ENCODE measurements around the gene MFAP3. TPM values are rescaled to one million over a fixed set of nuclear protein-coding genes. Genes with fewer than 3 reads are reported as not detected.
"Not testable (repeated sequence)": the region's sequence is repeated elsewhere in the genome, so short reads cannot be mapped to it uniquely, and the experiment has no call there.

MFAP3 gene
- total RNA-seq (2014; rRNA removed; shearing (Covaris generic)), result 42.9 and 87.4 TPM in 2 replicates

DNA sequence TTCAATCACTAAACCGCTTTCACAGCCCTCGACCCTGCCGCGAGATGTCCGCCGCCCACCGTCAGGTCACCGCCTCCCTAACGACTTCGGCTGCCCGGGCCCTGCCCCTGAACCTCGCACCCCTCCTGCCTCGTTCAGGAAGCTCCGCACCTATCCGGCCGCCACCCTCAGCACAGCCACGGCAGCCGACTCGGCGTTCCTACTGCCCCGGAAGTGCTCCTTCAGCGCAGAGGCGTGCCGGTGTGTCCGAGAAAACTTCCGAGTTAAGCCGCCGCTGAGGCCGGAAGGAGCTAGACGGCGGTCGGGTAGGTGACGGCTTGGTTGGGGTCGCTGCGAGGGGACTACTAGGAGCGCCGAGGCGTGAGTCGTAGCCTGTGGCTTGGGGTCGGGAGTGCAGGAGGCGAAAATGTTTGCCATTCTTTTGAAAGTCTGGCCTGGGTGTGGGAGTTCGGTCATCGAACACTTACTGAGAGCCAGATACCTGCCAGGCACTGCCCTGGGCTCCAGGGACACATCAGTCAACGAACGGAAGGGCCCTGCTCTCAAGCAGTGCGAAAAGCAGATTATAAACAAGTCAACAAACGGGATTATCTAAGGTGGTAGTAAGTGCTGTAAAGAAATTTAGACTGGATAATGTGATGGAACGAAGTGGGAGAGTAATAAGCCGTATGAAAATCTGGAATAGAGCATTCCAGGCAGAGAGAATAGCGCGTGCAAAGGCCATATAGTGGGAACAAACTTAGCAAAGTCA, at the start of gene MFAP3, which contains the start of gene FAM114A2:
Gene MFAP3, plus strand, starts transcription at position 261 of the 751 bp plus-strand sequence. CDS start 10,756 bp downstream, outside the sequence.
Gene FAM114A2, minus strand, starts transcription at position 204 of the 751 bp plus-strand sequence. CDS start 3,957 bp downstream, outside the sequence.
- Histone ChIP-seq H3K4me1 (replicated peaks) (peaks cover 3% of the 10 kb centered on the region), H3K27me3 (replicated peaks) (no peaks in the 10 kb centered on the region), H3K4me3 (peak within 1 kb of the TSS; percentile 73), H3K36me3 (peaks cover 10% of the 10 kb centered on the region), H3K27ac (peak within 1 kb of the TSS; percentile 52), H3K9me3 (replicated peaks) (no peaks in the 10 kb centered on the region)
- DNase-seq (ENCODE audit: low read depth in 1 of 2, low spot score in 2 of 2), result peak; percentile 87 to 92

DNA sequence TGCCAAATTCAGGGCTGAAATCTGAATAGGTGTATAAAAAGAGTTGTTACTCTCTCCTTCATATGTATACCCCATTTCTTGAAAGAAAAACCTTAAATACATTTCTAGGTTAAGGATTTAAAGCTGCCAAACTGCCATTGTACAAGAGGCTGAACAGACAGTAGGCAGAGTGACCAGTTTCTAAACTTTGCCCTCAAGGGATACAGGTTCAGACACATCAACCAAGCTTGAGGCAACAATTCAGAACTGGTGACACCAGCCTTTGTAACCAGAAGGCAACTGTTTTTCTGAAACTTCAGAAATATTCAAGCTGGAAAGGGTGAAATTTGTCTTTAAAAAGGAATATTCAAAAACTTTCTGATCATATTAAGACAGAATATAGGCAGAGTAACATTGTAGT, 47.6 kb upstream of the MFAP3 start:
- Histone ChIP-seq H3K4me3 (no peak overlapping the region), H3K27ac (no peak overlapping the region), H3K36me3 (peaks cover 13% of the 10 kb centered on the region), H3K4me1 (replicated peaks) (no peaks in the 10 kb centered on the region), H3K9me3 (replicated peaks) (no peaks in the 10 kb centered on the region), H3K27me3 (replicated peaks) (no peaks in the 10 kb centered on the region)
- DNase-seq (ENCODE audit: low read depth in 1 of 2, low spot score in 2 of 2), result no peak

DNA sequence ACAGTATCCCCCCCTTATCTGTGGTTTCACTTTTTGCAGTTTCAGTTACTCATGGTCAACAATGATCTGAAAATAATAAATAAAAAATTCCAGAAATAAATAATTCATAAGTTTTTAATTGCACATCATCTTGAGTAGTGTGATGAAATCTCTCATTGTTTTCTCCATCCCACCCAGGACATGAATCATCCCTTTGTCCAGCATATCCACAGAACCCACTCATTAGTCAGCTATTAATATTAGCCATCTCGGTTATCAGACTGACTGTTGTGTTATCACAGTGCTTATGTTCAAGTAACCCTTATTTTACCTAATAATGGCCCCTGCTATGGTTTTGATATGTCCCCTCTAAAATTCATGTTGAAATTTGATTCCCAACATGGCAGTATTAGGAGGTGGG, 40.8 kb upstream of the MFAP3 start:
- no peak overlapping the region for H3K27ac ChIP-seq
- H3K36me3 ChIP-seq, result peaks cover 25% of the 10 kb centered on the region
- no peaks in the 10 kb centered on the region for H3K27me3 ChIP-seq (replicated peaks)
- H3K4me1 ChIP-seq (replicated peaks), result no peaks in the 10 kb centered on the region
- no peak overlapping the region for H3K4me3 ChIP-seq
- no peak for DNase-seq (ENCODE audit: low read depth in 1 of 2, low spot score in 2 of 2)
- no peaks in the 10 kb centered on the region for H3K9me3 ChIP-seq (replicated peaks)

DNA sequence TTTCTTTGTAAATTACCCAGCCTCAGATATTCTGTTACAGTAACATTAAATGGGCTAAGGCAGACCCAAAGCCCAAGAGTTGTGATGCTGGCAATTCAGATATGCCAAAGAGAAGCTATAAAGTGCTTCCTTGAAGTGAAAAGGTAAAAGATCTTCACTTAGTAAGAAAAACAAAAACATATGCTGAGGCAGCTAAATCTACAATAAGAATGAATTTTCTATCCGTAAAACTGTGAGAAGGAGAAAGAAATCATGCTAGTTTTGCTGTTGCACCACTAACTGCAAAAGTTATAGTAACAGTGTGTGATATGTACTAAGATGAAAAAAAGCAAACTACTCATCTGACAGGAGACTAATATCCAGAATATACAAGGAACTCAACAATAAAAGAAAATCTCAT, 40.0 kb upstream of the MFAP3 start:
- Histone ChIP-seq H3K9me3 (replicated peaks) (no peaks in the 10 kb centered on the region), H3K4me3 (no peak overlapping the region), H3K27me3 (replicated peaks) (no peaks in the 10 kb centered on the region), H3K27ac (no peak overlapping the region), H3K4me1 (replicated peaks) (no peaks in the 10 kb centered on the region), H3K36me3 (peaks cover 25% of the 10 kb centered on the region)
- DNase-seq (ENCODE audit: low read depth in 1 of 2, low spot score in 2 of 2), result no peak

DNA sequence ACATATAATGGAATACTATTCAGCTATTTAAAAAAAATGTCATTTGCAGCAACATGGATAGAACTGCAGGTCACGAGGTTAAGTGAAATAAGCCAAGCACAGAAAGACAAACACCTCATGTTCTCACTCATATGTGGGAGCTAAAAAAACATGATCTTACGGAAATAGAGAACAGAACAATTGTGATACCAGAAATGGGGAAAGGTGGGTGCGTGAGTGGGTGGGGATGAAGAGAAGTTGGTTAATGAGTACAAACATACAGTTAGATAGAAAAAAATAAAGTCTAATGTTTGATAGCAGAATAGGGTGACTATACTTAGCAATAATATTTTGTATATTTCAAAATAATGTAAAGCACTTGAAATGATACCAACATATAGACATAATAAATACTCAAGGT, 38.8 kb upstream of the MFAP3 start:
- Histone ChIP-seq H3K36me3 (peaks cover 20% of the 10 kb centered on the region), H3K9me3 (replicated peaks) (no peaks in the 10 kb centered on the region), H3K4me3 (no peak overlapping the region), H3K4me1 (replicated peaks) (no peaks in the 10 kb centered on the region), H3K27me3 (replicated peaks) (no peaks in the 10 kb centered on the region), H3K27ac (no peak overlapping the region)
- DNase-seq (ENCODE audit: low read depth in 1 of 2, low spot score in 2 of 2), result no peak

DNA sequence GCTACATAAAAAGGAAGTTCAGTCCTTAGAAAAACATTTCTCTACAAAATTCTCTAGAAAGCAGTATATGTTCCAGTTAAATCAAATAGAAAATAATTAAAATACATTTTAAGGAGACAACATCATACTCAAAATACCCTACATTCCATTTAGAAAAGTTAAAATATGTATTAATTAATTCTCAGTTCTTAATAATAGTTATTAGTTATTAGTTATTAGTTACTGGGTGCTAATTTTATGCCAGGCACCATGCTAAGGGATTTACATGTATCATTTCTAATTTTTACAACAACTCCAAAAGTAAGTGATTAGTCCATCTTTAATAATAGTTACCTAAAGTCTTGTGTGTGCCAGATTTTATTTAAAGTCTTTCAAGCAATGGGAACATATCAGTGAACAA, 38.1 kb upstream of the MFAP3 start:
- H3K4me1 ChIP-seq (replicated peaks), result no peaks in the 10 kb centered on the region
- no peak for DNase-seq (ENCODE audit: low read depth in 1 of 2, low spot score in 2 of 2)
- H3K9me3 ChIP-seq (replicated peaks), result no peaks in the 10 kb centered on the region
- no peak overlapping the region for H3K4me3 ChIP-seq
- H3K36me3 ChIP-seq, result peaks cover 20% of the 10 kb centered on the region
- no peak overlapping the region for H3K27ac ChIP-seq
- H3K27me3 ChIP-seq (replicated peaks), result no peaks in the 10 kb centered on the region

DNA sequence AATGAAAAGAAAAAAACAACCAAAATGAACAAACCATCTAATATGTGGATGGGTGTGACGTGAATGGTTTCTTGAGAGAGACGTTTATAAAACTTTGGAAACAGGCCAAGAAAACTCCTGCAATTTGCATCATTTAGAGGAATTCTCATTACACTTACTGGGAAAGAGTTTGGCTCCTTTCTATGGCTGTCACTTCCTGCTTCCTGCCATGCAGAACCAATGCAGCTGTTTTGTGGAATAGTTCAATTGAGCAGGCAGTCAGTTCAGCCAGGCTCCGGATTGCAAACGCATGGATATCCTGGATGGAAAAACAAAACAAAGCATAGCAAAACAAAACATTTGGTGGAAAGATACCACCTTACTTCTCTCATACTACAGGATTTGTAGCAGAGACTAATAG, 36.7 kb upstream of the MFAP3 start:
- Histone ChIP-seq H3K27me3 (replicated peaks) (no peaks in the 10 kb centered on the region), H3K27ac (no peak overlapping the region), H3K4me3 (no peak overlapping the region), H3K9me3 (replicated peaks) (no peaks in the 10 kb centered on the region), H3K4me1 (replicated peaks) (no peaks in the 10 kb centered on the region), H3K36me3 (peaks cover 20% of the 10 kb centered on the region)
- DNase-seq (ENCODE audit: low read depth in 1 of 2, low spot score in 2 of 2), result no peak

DNA sequence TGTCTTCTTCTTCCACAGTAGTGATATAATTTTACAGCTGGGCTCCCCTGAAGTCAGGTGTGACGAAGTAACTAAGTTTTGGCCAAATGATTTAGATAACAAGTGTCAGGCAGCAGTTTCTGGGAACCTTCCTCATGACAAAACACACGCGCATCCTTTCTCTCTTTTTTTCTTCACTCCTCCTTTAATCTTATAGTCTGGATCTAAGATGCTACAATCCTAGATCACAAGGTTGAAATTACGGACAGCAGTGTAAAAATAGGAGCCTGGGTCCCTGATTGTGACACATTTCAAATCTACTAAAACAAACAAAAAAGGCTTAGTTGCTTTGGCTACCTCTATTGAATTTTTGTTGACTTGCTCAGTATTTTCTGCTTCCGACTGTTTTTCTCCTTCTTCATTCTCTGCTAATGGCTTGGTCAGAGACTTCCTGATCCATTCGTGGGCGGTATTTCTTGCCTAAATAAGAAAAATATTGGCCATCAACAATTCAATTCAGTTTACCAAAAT, 36.2 kb upstream of the MFAP3 start:
- no peak overlapping the region for H3K27ac ChIP-seq
- no peak for DNase-seq (ENCODE audit: low read depth in 1 of 2, low spot score in 2 of 2)
- no peaks in the 10 kb centered on the region for H3K4me1 ChIP-seq (replicated peaks)
- peaks cover 20% of the 10 kb centered on the region for H3K36me3 ChIP-seq
- no peak overlapping the region for H3K4me3 ChIP-seq
- H3K9me3 ChIP-seq (replicated peaks), result no peaks in the 10 kb centered on the region
- H3K27me3 ChIP-seq (replicated peaks), result no peaks in the 10 kb centered on the region

DNA sequence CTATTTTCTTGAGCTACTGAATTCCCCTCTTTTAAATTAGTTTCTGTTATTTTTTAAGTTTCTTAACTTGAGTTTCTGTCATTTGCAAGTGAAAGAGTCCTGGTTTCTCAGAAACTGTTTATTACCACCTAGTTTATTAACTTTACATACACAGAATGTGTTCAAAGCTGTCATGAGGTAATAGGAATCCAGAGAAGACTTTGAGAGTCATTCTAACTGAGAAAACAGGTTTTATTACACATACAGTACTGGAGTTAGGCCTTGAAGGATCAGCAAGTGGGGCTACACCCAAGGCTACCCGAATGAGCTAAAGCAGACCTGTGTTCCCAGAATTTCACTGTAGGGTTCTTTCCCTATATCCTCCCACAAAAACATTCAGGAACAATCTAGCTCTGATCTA, 33.1 kb upstream of the MFAP3 start:
- Histone ChIP-seq H3K9me3 (replicated peaks) (no peaks in the 10 kb centered on the region), H3K27ac (no peak overlapping the region), H3K4me1 (replicated peaks) (no peaks in the 10 kb centered on the region), H3K27me3 (replicated peaks) (no peaks in the 10 kb centered on the region), H3K4me3 (no peak overlapping the region), H3K36me3 (peaks cover 17% of the 10 kb centered on the region; the same call in 1 of the 2 replicates)
- DNase-seq (ENCODE audit: low read depth in 1 of 2, low spot score in 2 of 2), result no peak

DNA sequence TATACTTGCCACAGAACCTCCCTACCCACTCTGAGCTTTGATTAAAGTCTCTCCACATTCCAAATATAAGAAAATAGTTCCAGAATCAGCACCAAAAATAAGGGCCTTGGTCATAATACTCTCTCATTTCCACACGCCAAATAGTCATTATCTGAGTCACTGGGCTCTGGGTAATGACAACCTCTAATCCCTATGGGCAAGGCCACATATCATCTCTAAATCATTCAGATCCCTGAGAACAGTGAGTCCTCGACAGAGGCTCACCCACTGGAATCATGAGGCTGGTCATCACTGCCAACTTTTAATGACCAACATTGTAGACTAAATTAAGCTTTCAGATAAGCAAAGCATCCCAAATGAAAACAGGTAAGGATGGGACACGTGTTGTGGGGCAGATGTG, 28.1 kb upstream of the MFAP3 start:
- no peaks in the 10 kb centered on the region for H3K9me3 ChIP-seq (replicated peaks)
- H3K4me1 ChIP-seq (replicated peaks), result no peaks in the 10 kb centered on the region
- peaks cover 6% of the 10 kb centered on the region; the same call in 1 of the 2 replicates for H3K36me3 ChIP-seq
- no peaks in the 10 kb centered on the region for H3K27me3 ChIP-seq (replicated peaks)
- no peak for DNase-seq (ENCODE audit: low read depth in 1 of 2, low spot score in 2 of 2)
- no peak overlapping the region for H3K4me3 ChIP-seq
- H3K27ac ChIP-seq, result no peak overlapping the region

DNA sequence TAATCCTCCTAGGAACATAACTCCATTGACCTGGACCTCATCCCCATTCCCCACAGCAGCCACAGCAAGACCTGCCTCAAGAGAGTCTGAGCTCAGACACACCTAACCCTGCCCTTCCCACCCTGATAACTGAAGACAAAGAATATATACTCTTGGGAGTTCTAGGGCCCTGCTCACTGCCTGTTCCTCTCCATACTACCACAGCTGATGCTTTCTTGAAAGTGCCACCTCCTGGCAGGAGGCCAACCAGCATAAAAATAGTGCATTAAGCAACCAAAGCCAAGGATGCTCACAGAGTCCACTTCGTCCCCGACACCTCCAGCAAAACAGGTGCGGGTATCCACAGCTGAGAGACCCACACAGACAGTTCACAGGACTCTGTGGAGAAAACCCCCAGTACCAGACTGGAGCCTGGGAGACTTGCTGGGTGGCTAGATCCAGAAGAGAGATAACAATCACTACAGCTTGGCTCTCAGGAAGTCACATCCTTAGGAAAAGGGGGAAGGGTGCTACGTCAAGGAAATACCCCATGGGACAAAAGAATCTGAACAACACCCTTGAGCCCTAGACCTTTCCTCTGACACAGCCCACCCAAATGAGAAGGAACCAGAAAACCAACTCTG, 23.6 kb upstream of the MFAP3 start:
- Histone ChIP-seq H3K27me3 (replicated peaks) (no peaks in the 10 kb centered on the region), H3K4me3 (no peak overlapping the region), H3K9me3 (replicated peaks) (no peaks in the 10 kb centered on the region), H3K36me3 (peaks cover 15% of the 10 kb centered on the region), H3K27ac (no peak overlapping the region), H3K4me1 (replicated peaks) (no peaks in the 10 kb centered on the region)
- no peak for DNase-seq (ENCODE audit: low read depth in 1 of 2, low spot score in 2 of 2)

DNA sequence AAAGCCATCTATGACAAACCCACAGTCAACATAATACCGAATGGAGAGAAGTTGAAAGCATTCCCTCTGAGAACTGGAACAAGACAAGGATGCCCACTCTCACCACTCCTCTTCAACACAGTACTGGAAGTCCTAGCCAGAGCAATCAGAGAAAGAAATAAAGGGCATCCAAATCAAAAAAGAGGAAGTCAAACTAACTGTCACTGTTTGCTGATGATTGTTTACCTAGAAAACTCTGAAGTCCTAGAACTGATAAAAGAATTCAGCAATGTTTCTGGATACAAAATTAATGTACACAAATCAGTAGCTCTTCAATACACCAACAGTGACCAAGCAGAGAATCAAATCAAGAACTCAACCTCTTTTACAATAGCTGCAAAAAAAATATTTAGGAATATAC, 19.8 kb upstream of the MFAP3 start:
- H3K27ac ChIP-seq; H3K4me3 ChIP-seq; H3K27me3 ChIP-seq (replicated peaks); DNase-seq (ENCODE audit: low read depth in 1 of 2, low spot score in 2 of 2); H3K9me3 ChIP-seq (replicated peaks); H3K4me1 ChIP-seq (replicated peaks): not testable (repeated sequence)
- H3K36me3 ChIP-seq, result peaks cover 23% of the 10 kb centered on the region

DNA sequence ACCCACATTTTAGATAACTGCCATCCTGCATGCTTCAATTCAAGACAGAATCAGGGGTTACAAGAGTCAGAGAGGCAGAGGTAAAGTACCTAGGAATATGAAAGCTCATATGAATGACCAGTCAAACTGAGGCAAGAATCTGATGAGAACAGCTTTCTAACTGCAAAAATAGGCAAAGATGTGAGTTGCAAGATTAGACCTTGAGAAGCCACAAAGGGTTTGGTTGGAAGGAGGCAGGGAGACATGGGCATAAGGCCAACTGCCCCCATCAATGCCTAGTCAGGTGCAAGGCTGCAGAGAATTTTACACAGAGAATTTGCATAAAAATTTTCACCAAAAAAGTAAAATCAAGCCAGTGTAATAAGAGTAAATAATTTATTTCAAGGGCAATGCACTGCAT, 12.8 kb upstream of the MFAP3 start:
- H3K36me3 ChIP-seq, result peaks cover 29% of the 10 kb centered on the region
- H3K27me3 ChIP-seq (replicated peaks), result no peaks in the 10 kb centered on the region
- no peaks in the 10 kb centered on the region for H3K4me1 ChIP-seq (replicated peaks)
- no peak for DNase-seq (ENCODE audit: low read depth in 1 of 2, low spot score in 2 of 2)
- no peak overlapping the region for H3K4me3 ChIP-seq
- H3K27ac ChIP-seq, result no peak overlapping the region
- H3K9me3 ChIP-seq (replicated peaks), result no peaks in the 10 kb centered on the region

DNA sequence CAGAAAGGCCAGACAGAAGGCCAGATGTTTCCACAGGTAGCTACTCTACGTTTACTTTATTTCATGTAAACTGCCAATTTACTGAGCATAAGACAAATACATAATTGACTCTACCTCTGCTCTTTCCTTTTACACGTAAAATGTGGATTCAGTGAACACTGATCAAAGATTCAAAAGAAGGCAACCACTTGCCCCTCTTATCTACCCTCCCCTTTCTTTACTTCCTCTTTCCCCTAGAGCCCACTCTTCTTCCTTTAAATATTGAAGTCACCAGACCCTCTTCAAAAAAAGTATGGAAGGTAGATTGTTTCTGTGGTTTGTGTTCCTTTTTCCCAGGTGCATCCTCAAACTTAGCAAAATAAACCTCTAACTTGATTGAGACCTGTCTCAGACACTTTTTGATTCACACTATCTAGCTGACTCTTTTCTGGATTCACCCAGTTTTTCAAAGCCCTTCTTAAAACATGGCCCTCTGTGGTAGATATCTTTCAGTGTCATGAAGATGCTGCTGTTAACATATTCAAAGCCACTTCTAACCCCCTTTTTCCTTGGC, 6.8 kb upstream of the MFAP3 start:
- H3K9me3 ChIP-seq (replicated peaks), result no peaks in the 10 kb centered on the region
- no peak overlapping the region for H3K27ac ChIP-seq
- H3K4me1 ChIP-seq (replicated peaks), result no peaks in the 10 kb centered on the region
- no peaks in the 10 kb centered on the region for H3K27me3 ChIP-seq (replicated peaks)
- peaks cover 6% of the 10 kb centered on the region for H3K36me3 ChIP-seq
- DNase-seq (ENCODE audit: low read depth in 1 of 2, low spot score in 2 of 2), result no peak
- H3K4me3 ChIP-seq, result no peak overlapping the region
